Endothelial cell of coronary artery (primary cell): ENCODE data around the gene PTCH2. TPM values are rescaled to one million over a fixed set of nuclear protein-coding genes. Genes with fewer than 3 reads are reported as not detected.

Experiments
- total RNA-seq: library from RNA; depleted of rRNA; stranded (reverse); fragments of >200 nt; gene quantifications from 2 replicates; pipeline ENCODE4 v1.2.3, GENCODE V29; 2014

The PTCH2 gene, protein sequence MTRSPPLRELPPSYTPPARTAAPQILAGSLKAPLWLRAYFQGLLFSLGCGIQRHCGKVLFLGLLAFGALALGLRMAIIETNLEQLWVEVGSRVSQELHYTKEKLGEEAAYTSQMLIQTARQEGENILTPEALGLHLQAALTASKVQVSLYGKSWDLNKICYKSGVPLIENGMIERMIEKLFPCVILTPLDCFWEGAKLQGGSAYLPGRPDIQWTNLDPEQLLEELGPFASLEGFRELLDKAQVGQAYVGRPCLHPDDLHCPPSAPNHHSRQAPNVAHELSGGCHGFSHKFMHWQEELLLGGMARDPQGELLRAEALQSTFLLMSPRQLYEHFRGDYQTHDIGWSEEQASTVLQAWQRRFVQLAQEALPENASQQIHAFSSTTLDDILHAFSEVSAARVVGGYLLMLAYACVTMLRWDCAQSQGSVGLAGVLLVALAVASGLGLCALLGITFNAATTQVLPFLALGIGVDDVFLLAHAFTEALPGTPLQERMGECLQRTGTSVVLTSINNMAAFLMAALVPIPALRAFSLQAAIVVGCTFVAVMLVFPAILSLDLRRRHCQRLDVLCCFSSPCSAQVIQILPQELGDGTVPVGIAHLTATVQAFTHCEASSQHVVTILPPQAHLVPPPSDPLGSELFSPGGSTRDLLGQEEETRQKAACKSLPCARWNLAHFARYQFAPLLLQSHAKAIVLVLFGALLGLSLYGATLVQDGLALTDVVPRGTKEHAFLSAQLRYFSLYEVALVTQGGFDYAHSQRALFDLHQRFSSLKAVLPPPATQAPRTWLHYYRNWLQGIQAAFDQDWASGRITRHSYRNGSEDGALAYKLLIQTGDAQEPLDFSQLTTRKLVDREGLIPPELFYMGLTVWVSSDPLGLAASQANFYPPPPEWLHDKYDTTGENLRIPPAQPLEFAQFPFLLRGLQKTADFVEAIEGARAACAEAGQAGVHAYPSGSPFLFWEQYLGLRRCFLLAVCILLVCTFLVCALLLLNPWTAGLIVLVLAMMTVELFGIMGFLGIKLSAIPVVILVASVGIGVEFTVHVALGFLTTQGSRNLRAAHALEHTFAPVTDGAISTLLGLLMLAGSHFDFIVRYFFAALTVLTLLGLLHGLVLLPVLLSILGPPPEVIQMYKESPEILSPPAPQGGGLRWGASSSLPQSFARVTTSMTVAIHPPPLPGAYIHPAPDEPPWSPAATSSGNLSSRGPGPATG
- total RNA-seq, result under 0.01 and 0.18 TPM in 2 replicates

GRCh38 chr1:44842862-44843655, at the start of gene PTCH2:
Gene PTCH2, minus strand, starts transcription at chr1:44843253. Its CDS starts 321 bp downstream, at chr1:44842932.

GRCh38 chr1:44808063-44808937, 34.8 kb downstream of the PTCH2 start, which contains the start of gene BTBD19:
Gene BTBD19, plus strand, starts transcription at chr1:44808523. Its CDS starts 298 bp downstream, at chr1:44808821.

DNA sequence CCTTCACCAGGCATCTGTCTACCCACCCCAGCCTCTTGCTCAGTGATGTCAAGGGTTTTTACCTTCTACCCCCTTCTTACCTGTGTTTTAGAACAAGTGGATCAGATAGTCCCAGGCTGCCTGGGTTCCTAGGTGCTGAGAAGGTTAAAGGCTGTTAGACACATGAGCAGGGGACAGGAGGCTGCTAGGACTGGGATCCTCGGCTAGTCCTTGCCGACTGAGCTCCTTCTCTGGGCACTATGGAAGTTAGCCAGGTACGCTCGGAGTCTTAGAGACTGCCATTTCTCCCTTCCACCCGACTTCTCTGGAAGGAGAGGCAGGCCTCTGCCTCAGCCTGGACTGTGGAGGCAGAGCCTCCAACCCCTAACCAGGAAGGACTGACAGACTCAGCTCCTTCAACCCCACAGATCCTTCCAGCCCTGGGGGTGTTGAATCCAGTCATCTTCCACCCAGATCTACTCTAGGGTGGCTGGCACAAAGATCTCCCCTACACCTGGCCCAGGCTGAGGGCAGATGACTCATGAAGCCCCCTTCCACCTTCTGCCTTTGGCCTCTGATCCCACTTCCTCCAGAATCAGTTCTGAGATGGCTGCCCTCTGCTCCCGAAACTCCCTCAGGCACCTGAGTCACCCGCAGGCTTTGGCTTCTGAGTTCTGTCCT, 36.2 kb downstream of the PTCH2 start, which contains the start of gene DYNLT4:
DYNLT4 (minus strand) TSS at position 648 of the 660 bp plus-strand sequence. CDS start 683 bp downstream, outside the sequence.

DNA sequence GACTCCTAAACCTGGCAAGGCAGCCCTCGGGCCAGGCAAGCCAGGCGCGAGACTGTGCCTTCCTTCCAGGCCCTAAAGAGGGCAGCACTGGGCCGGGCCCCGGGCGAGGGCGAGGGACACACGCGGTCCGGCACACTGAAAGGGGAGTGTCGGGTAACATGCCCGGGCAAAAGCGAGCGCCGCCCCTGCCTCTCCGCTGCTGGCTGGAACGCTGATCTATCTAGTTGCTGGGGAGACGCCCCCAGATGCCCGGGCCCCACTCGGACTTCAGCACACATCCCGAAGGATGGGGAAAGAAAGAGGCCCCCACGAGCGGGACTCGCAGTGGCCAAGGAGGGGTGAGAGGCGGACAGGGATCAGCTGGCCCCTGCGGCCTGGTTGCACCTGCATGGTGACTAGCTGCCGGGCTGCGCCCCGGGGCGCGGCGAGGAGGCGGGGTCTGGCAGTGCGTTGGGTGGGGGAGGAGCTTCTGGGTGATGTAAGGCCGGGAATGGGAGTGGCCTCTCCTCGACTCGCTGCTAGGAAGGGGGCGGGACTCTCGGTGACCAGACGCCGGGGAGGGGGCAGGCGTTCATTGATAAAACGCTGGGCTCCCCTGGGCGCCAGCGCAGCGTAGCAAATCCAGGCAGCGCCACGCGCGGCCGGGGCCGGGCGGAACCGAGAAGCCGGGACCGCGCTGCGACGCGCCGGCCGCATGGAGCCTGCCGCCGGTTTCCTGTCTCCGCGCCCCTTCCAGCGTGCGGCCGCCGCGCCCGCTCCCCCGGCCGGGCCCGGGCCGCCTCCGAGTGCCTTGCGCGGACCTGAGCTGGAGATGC, 43.1 kb downstream of the PTCH2 start, which contains the start of gene PLK3:
PLK3 (plus strand) TSS at position 608 of the 815 bp plus-strand sequence; CDS start at position 695, 87 bp downstream.

DNA sequence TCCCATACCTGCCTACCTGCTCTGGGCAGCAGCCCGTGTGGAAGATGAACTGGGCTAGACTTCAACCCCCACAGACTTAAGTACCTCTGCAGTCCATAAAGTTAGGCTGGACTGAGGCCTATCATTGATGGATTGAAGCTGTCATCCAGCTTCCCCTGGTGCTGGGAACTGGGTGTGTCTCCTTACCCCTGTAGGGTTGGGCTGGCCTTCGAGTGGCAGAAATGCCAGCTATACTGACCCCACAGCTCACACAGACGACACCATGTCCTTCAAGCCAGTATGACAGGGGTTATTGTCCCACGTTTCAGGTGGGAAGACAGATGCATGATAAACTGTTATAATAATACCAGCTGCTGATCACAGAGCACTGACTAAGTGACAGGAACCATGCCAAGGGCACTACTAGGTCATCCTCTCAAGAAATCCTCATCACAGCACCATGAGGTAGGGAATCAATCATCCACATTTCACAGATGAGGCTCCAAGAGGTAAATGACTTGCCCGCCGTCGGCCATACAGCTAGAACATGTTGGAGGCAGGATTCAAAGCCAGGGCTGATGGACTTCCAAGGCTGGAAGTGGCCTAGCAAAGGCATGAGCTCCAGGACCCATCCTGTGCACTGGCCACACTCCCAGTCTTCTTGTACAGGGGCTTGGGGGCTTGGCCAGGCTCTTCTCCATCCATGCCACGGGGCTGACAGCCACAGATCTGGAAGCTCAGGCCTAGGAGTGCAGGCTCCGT, 54.8 kb downstream of the PTCH2 start, which contains the start of gene BEST4:
BEST4 (minus strand) TSS at position 51 of the 741 bp plus-strand sequence. CDS start 465 bp downstream, outside the sequence.

GRCh38 chr1:44775078-44775929, 67.7 kb downstream of the PTCH2 start, which contains the start of gene RPS8:
Gene RPS8, plus strand, starts transcription at chr1:44775540. Its CDS starts 57 bp downstream, at chr1:44775597.

Other genes starting within 250 kb of the PTCH2 start
- gene TMEM53, start 168.8 kb downstream of the PTCH2 start, total RNA-seq, result 1.7 and 2.2 TPM in 2 replicates
- gene ARMH1, start 168.5 kb downstream of the PTCH2 start, total RNA-seq, result not detected in 2 replicates
- gene RNU5D-1, start 112.1 kb downstream of the PTCH2 start, total RNA-seq, result not detected in 2 replicates
- gene KIF2C, start 103.4 kb downstream of the PTCH2 start, total RNA-seq, result 9.9 and 24.7 TPM in 2 replicates
- gene RPS8, start 67.7 kb downstream of the PTCH2 start, total RNA-seq, result 2,039 and 2,279 TPM in 2 replicates
- 0.09 TPM in 1 of 2 replicates, not detected in the other for gene BEST4, start 55.1 kb downstream of the PTCH2 start, total RNA-seq
- 25.5 and 27.5 TPM in 2 replicates for gene PLK3, start 42.9 kb downstream of the PTCH2 start, total RNA-seq
- gene DYNLT4, start 35.9 kb downstream of the PTCH2 start, total RNA-seq, result 0.09 and 0.28 TPM in 2 replicates
- 5.2 and 13.2 TPM in 2 replicates for gene BTBD19, start 34.7 kb downstream of the PTCH2 start, total RNA-seq
- gene EIF2B3, start 143.3 kb upstream of the PTCH2 start, total RNA-seq, result 39.2 and 48.9 TPM in 2 replicates
- 27.3 and 27.5 TPM in 2 replicates for gene HECTD3, start 168.1 kb upstream of the PTCH2 start, total RNA-seq
- 162 and 250 TPM in 2 replicates for gene UROD, start 169.0 kb upstream of the PTCH2 start, total RNA-seq